Endothelial cell of umbilical vein (primary cell): ENCODE data around the gene RAB1A.

Source experiments
- FOS ChIP-seq: IDR thresholded peaks from 2 replicates; pipeline ENCODE4 v1.6.1; 2011; ENCODE audit warnings: mild to moderate bottlenecking, low read length, moderate library complexity, borderline replicate concordance; ENCODE audit not compliant: insufficient read depth
- POLR2AphosphoS5 ChIP-seq: IDR thresholded peaks from 2 replicates; pipeline ENCODE4 v1.6.1; 2012; ENCODE audit warnings: low read depth, mild to moderate bottlenecking, control low read depth, low read length, moderate library complexity; ENCODE audit not compliant: insufficient read depth
- TF ChIP-seq, protein P1 (sequence below): IDR thresholded peaks from 2 replicates; pipeline ENCODE4 v1.6.1; 2011; ENCODE audit not compliant: insufficient read depth, insufficient read length

DNA sequence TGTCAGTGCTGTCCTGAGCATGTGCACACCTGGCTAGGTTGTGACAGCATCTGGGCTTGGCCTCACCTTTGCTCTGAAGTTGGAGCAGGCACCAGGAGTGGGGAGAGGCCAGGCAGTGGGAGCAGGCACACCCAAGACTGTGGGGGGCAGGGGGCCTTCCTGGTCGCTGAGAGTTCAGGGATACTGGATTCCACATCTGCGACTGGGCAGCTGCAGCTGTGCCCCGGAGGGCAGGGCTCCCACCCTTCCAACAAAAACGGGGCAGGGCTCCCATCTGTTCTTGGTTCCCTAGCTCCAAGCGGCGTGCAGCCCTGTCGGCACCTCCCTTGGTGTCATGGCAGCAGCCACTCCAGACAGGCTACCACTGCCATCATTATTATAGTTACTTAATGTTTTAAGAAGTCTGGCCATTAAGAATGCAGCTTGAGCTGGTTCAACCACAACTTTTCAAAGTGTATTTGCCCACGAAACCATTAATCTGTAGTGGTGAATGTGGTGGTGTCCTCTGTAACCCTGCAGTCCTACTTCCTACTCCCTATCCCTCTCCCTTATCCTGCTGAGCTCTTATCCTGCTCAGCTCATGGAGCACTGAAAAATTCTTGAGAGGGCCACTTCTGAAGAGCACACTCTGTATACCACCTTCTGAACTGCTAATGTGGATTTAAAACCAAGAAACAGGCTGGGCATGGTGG is 48.0 kb upstream of the RAB1A start:
- TF ChIP-seq, protein P1, sequence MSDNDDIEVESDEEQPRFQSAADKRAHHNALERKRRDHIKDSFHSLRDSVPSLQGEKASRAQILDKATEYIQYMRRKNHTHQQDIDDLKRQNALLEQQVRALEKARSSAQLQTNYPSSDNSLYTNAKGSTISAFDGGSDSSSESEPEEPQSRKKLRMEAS: no peak
- no peak for TF ChIP-seq FOS
- no peak for TF ChIP-seq POLR2AphosphoS5
